GM18858 (cell line): ENCODE data around the gene CUL7.
"Not testable (repeated sequence)": the region's sequence is repeated elsewhere in the genome, so short reads cannot be mapped to it uniquely, and the experiment has no call there.

ENCODE experiments used
- ATAC-seq: cut with Tn5 transposase; IDR thresholded peaks from one replicate; pipeline ENCODE4 v1.9.1; 2021; ENCODE audit not compliant: unreplicated experiment

The CUL7 gene

DNA sequence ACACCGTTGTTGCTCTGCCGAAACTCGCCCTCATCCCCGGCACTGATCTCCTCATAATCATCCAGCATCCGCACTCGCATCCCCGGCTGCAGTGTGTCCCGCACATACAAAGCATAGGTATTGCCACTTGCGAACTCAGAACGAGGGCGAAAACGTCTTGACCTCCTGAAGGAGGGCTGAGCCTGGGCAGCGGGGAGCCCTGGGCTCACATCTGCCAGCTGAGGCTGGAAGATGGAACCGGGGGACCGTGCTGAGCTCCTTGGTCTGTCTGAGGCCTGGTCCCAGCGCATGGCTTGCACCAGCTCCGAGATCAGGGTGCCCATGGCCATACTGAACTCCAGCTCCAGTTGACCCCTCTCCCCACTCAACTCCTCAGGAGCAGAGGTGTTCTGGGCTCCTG is 2.7 kb downstream of the CUL7 start:
- no peak for ATAC-seq

- no peak for ATAC-seq
Observed at GRCh38 chr6:43047998-43048397, 5.7 kb downstream of the CUL7 start.

- no peak for ATAC-seq
Observed at GRCh38 chr6:43045371-43045930, 8.2 kb downstream of the CUL7 start.

- ATAC-seq, result no peak
Observed at GRCh38 chr6:43043310-43043709, 10.3 kb downstream of the CUL7 start.

DNA sequence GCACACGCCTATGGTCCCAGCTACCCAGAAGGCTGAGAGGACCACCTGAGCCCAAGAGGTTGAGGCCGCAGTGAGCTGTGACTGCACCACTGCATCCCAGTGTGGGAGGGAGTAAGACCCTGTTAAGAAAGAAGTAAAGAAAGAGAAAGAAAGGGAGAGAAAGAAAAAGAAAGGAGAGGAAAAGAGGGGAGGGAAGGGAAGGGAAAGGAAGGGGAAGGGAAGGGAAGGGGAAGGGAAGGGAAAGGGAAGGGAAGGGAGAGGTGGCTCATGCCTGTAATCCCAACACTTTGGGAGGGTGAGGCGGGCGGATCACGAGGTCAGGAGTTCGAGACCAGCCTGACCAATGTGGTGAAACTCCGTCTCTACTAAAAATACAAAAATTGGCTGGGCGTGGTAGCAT is 12.2 kb downstream of the CUL7 start:
- not testable (repeated sequence) for ATAC-seq

- ATAC-seq, result no peak
Observed at GRCh38 chr6:43040542-43041257, 13.0 kb downstream of the CUL7 start.

- no peak for ATAC-seq
Observed at GRCh38 chr6:43038727-43039126, 14.9 kb downstream of the CUL7 start.

DNA sequence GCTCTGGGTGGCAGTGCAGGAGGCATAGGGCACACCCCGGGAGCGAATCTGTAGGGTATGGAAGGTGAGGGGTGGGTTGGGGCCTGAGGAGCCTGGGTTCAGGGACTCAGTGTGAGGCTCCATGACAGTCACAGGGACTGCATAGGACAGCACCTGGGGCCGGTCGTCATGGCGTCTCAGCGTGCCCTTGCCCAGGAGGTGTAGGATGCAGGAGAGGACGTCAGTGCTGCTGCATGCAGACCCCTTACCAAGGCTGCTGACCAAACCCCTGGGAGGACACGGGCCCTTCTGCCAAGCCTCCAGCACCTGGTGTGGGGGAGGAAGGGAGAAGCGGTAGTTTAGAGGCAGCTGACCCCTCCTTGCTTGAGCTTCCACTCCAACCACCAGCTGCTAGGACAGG is 15.9 kb downstream of the CUL7 start:
- no peak for ATAC-seq

DNA sequence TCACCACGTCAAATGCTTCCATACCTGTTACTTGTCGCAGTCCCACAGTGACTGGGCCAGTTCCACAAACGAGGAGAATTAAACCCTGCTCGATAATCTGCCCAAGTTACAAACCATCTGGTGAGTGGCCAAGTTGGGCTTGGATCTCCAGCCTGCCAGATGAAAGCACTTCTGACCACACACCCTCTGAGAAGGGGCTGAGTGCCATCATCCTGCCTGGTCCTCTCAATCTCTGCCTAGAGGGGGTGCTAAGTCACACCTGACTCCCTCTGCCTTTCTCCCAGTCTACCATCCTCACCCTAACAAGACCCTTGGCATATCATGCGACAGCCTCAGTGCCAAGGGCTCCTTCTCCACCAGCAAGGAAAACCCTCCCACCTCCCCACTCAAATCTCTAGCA is 16.5 kb downstream of the CUL7 start:
- no peak for ATAC-seq

DNA sequence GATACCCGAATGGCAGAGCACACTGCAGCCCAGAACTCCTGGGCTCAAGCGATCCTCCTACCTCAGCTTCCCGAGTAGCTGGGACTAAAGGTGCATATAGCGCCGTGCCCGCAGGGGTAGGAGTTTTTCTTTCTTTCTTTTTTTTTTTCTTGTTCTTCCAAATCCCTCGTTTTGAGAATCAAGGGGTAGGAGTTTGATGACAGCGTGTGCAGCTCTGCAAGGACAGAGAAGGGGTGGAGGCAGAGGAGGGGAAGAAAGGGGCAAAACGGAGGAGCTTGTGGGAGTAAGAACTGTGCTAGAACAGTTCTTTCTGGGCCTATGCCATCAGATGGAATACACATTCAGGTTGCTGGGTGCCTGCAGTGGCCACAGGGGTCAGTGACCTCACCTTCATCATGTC is 16.9 kb downstream of the CUL7 start:
- no peak for ATAC-seq

GRCh38 chr6:43035495-43036194 is 18.0 kb downstream of the CUL7 start:
- ATAC-seq, result no peak

- ATAC-seq, result no peak
Observed at GRCh38 chr6:43034190-43034525, 19.5 kb downstream of the CUL7 start.

GRCh38 chr6:43033496-43034189 is 20.0 kb downstream of the CUL7 start:
- no peak for ATAC-seq

DNA sequence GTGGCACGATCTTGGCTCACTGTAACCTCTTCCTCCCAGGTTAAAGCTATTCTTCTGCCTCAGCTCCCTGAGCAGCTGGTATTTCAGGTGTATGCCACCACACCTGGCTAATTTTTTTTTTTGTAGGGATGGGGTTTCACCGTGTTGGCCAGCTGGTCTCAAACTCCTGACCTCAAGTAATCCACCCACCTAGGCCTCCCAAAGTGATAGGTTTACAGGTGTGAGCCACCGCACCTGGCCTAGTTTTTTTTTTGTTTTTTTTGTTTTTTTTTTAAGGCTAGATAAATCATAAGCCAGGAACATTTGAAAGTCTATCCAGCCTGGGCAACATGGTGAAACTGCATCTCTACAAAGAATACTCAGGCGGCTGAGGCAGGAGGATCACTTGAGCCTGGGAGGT is 21.3 kb downstream of the CUL7 start:
- ATAC-seq, result no peak

DNA sequence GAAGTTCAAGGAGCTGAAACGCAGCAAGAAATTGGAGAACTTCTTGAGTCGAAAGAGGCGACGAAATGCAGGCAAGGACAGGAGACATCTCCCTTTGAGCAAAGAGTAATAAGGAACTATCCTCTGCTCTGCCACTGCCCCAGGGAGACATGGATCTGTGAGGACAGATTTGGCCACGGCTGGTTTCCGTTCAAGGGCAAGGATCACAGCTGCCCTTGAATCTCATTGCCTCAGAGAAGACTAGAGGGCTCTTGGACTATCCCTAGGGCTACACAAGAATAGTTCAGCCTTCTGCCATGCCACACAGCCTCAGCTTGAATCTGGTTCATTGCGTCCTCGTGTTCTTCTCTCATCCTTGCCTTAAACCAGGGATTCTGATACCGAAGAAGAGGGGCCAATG is 24.5 kb downstream of the CUL7 start:
- ATAC-seq, result no peak

- no peak for ATAC-seq
Observed at GRCh38 chr6:43026365-43026764, 27.3 kb downstream of the CUL7 start.

- no peak for ATAC-seq
Observed at GRCh38 chr6:43024436-43024835, 29.2 kb downstream of the CUL7 start.

DNA sequence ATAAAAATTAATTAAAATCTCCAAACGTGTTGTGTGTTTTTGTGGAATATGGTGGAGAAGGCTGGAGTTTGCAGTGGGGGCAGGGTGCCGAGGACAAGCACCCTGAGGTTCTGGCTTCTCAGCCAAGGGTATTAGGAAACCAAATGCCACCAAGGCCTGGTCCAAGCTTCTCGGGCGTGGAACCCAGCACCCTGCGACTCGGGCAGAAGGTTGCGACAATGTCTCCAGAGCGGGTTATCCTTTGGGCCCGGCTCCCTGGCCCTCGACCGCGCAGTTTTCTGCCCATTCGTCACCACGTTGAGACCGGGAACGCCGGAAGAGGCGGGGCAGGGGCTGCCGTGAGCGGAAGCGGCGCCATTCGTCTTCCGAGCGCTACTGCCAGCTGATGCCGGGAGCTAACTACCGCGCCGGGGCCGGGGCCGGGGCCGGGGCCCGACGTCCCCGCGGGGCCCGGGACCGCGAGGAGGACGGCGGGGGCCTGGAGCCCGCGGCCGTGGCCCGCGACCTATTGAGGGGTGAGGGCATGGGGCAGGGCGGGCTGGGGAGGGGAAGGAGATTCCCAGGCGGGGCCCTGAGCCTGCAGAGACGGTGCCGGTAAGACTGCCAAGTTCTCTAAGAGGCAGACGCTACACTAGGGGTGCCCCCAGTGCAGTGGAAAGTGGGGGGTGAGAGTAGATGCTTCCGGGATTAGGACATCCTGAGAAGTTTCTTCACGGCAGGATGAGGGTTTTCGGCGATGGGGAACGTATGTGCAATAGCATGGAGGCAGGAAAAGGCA is 32.2 kb downstream of the CUL7 start, which contains the start of gene RRP36:
RRP36 (plus strand) TSS at position 354 of the 778 bp plus-strand sequence; CDS start at position 386, 32 bp downstream.
- ATAC-seq, result peak; percentile 63

DNA sequence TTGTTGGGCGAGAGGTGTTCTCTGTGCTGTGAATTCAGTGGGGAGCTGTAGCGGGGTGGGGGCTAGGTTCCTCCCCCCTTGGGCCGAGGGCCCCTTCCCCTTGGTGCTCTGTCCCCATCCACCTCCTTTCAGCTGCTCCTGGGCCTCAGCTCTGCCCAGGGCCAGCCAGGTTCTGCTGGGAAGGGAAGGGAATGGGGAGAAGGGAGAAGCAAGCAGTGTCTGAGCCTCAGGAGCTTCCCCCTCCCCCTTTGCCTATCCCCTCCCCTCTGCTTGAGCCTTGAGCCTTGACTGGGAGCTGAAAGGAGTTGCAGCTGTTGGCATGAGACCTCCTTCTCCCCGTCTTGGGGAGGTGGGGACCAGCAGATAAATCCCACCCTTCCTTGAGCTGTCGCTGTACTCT is 32.8 kb downstream of the CUL7 start:
- ATAC-seq, result no peak

DNA sequence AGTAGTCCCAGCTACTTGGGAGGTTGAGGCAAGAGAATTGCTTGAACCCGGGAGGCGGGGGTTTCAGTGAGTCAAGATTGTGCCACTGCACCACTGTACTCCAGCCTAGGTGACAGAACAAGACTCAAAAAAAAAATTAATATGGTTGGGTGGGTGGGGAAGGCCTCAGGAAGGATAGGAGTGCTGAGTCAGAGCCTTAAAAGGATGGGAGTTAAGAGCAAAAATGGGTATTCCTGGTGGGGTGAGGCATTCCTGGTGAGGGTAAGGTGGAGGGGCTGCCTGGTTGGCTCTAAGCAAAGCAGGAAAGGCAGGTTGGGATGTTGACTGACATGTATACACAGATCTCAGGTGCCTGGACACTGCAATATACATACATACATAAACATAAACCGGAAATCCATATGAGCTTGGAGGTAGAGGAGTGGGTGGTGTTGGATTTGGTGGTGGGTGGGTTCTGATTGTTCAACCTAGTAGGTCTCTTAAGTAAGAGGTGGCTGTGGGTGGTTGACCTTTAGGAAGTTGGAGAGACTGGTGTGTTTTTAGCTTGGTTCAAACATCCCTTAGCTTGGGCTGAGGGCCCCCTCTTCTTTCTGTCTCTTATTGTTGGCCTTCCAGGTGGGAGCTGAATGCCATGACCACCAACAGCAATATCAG is 33.5 kb downstream of the CUL7 start:
- no peak for ATAC-seq

- no peak for ATAC-seq
Observed at GRCh38 chr6:43019152-43019551, 34.5 kb downstream of the CUL7 start.
